Stimulated activated CD4-positive, alpha-beta T cell treated with anti-CD3 and anti-CD28 coated beads, Interleukin-1b, Interleukin-23, amount 100 ng/mL, for 24 hours (primary cell): ENCODE results near the gene ADO.
A peak's percentile ranks its signal among the peaks of the same experiment; 100 is the strongest.

ENCODE experiments used
- DNase-seq, 4 experiments: peaks; one replicate each; pipeline ENCODE4 v3.0.0-alpha.2; 2020; ENCODE audit warnings: low read depth in 4 of 4, low spot score in 1 of 4

Gene ADO

GRCh38 chr10:62817121-62817765, 12.7 kb downstream of the ADO start:
- DNase-seq: peak in 1 of 4 experiments; percentile 48

- DNase-seq: peak in 2 of 4 experiments; percentile 63 to 64
These were observed 13.4 kb downstream of the ADO start for GRCh38 chr10:62817766-62818425.

GRCh38 chr10:62818426-62819011, 14.0 kb downstream of the ADO start:
- DNase-seq: peak in 2 of 4 experiments; percentile 47 to 53

GRCh38 chr10:62819141-62819920, 14.8 kb downstream of the ADO start:
- DNase-seq: no peak

- DNase-seq: no peak
These were observed 16.1 kb downstream of the ADO start for GRCh38 chr10:62820586-62820985.

GRCh38 chr10:62826273-62826672, 21.8 kb downstream of the ADO start:
- no peak for DNase-seq

GRCh38 chr10:62829622-62830021, 25.1 kb downstream of the ADO start:
- no peak for DNase-seq

GRCh38 chr10:62830679-62831078, 26.2 kb downstream of the ADO start:
- no peak for DNase-seq

GRCh38 chr10:62831346-62831745, 26.8 kb downstream of the ADO start:
- no peak for DNase-seq

- no peak for DNase-seq
These were observed 35.1 kb downstream of the ADO start for GRCh38 chr10:62839590-62839989.

GRCh38 chr10:62842983-62843382, 38.5 kb downstream of the ADO start:
- DNase-seq: no peak

- no peak for DNase-seq
These were observed 39.1 kb downstream of the ADO start for GRCh38 chr10:62843600-62843999.

- no peak for DNase-seq
These were observed 39.9 kb downstream of the ADO start for GRCh38 chr10:62844280-62845011.

- no peak for DNase-seq
These were observed 42.9 kb downstream of the ADO start for GRCh38 chr10:62847433-62847832.

- no peak for DNase-seq
These were observed 46.1 kb downstream of the ADO start for GRCh38 chr10:62850646-62851045.

GRCh38 chr10:62851442-62851841, 46.9 kb downstream of the ADO start:
- DNase-seq: no peak

- DNase-seq: peak in 1 of 4 experiments; percentile 29
These were observed 48.6 kb downstream of the ADO start for GRCh38 chr10:62852961-62853702.

- peak in 1 of 4 experiments; percentile 24 for DNase-seq
These were observed 49.2 kb downstream of the ADO start for GRCh38 chr10:62853710-62854109.

- no peak for DNase-seq
These were observed 51.5 kb downstream of the ADO start for GRCh38 chr10:62856021-62856420.
